GM08714 (cell line): ENCODE data around the gene CFAP298.
"Not testable (repeated sequence)": the region's sequence is repeated elsewhere in the genome, so short reads cannot be mapped to it uniquely, and the experiment has no call there.

ENCODE experiments used
- H3K4me3 ChIP-seq: fragments of 200-500 bp; sonication (Bioruptor generic); 2 replicates; pipeline ENCODE4 v1.5.1; 2014; ENCODE audit warnings: mild to moderate bottlenecking, low read length, inconsistent platforms
- ZNF274 ChIP-seq: IDR thresholded peaks from 2 replicates; pipeline ENCODE4 v1.6.1; 2012; ENCODE audit warnings: mild to moderate bottlenecking, low read depth, low read length

CFAP298 gene

DNA sequence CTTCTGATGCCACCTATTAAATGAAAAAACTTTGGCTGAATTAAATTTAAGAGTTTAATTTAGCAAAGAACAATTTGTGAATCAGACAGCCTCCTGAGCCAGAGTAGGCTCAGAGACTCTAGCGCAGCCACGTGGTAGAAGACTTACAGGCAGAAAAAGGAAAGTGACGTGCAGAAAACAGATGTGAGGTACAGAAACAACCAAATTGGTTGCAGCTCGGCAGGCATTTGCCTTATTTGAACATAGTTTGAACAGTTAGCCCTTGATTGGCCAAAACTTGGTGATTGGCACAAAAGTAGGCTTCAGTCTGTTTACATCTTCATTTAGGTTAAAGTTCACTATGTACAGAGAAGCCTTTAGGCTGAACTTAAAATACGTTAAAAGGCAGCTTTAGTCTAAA, 49.8 kb downstream of the CFAP298 start:
- no peak for TF ChIP-seq ZNF274
- H3K4me3 ChIP-seq, result no peak overlapping the region

DNA sequence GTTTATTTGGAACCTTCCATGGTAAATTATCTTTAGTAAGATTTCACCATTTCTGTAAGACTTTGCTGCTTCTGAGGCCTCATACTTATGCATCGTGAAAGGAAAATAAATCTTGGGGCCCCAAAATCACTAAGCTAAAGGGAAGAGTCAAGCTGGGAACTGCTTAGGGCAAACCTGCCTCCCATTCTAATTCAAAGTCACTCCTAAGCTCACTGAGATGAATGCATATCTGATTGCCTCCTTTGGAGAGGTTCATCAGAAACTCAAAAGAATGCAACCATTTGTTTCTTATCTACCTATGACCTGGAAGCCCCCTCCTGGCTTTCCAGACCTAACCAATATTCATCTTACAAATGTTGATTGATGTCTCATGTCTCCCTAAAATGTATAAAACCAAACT, 50.7 kb downstream of the CFAP298 start:
- H3K4me3 ChIP-seq, result not testable (repeated sequence)

DNA sequence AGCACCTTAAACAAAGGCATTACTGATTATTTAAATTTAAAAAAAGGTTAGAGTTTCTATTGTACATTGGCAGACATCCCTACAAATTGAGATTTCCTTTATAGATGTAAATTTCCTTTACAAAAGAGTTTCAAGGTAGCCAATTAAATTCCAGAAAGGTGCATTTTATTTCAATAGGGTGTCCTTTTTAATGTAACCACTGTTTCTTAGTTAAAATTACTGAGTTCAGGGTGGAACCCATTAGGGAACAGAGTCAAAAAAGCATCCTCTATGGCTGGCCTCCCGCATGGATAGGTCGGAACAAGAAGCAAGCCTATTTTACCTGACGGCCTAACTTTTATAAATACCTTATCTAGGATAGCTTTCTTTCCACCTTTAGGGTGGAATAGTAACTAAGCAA, 51.3 kb downstream of the CFAP298 start:
- TF ChIP-seq ZNF274, result no peak
- H3K4me3 ChIP-seq, result no peak overlapping the region

DNA sequence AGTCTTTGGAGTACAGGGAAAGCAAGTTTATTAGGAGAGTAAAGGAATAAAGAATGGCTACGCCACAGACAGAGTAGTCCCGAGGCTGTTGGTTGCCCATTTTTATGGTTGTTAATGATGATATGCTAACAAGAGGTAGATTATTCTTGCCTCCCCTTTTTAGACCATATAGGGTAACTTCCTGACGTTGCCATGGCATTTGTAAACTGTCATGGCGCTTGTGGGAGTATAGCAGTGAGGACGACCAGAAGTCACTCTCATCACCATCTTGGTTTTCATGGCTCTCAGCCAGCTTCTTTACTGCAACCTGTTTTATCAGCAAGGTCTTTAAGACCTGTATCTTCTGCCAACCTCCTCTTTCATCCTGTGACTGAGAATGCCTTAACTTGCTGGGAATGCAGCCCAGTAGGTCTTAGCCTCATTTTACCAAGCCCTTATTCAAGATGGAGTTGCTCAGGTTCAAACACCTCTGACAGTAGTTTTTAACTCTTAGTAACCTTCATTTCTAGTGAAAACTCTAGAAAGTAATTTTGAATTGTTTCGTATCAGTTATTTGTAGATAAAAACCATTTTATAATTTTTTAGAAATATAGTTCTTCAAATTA, 53.1 kb downstream of the CFAP298 start:
- no peak for TF ChIP-seq ZNF274
- no peak overlapping the region for H3K4me3 ChIP-seq

GRCh38 chr21:32558106-32558505, 54.1 kb downstream of the CFAP298 start:
- TF ChIP-seq ZNF274, result no peak
- H3K4me3 ChIP-seq, result no peak overlapping the region

DNA sequence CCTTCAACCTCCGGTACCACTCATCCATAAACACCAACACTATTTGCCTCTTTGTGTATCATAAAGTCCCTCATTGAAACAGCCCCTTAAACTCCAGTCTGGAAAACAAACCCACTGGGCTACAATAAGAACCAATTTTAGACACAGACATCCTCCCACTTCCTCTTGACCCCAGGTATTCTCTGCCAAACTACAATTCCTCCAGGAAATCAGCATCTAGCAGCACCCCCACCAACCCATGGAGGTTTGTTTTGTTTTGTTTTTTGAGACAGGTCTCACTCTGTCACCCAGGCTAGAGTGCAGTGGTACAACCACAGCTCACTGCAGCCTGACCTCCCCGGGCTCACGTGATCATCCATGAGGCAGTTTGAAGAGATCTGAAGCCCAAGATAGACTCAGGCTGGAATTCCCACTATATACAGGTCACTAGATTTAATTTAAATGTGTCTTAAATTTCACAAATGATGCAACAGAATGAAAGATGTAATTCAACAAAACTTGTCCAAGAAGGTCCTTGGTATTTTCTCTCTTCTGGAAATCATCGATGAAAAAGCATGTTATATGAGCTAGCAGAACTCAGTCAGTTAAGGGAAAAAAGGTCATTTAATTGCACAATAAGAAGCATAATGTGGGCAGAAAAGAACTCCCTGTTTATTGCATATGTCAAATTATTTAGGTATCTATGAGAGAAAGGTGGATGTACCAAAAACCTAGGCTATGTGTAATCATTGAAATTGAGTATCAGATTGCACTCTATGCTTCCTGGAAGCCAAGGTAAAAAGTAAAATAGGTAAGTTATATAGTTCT, 57.1 kb downstream of the CFAP298 start:
- no peak for TF ChIP-seq ZNF274
- no peak overlapping the region for H3K4me3 ChIP-seq

DNA sequence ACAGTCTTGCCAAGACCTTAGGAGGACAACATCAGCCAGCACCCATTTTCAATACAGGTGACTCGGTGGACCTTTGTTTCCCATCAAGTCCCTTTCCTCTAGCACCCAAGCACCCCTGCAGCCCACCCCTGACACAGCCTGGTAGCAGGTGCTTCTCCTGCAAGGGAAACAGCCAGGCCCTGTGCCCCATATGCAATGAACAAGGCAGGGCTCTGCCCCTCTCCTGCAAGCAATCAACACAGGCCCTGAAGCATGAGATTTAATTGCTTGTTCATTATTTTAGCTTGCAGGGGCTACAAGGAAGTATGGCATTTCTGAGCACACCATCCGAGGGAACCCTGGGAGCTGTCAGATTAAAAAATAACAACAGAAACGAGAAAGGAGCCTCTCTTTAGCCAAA, 62.3 kb downstream of the CFAP298 start:
- H3K4me3 ChIP-seq, result no peak overlapping the region
- no peak for TF ChIP-seq ZNF274

- TF ChIP-seq ZNF274, result no peak
- no peak overlapping the region for H3K4me3 ChIP-seq
Measured at GRCh38 chr21:32549440-32549839, 62.7 kb downstream of the CFAP298 start.
